IMR-90 (cell line): ENCODE measurements around the gene CEP72. TPM values are rescaled to one million over a fixed set of nuclear protein-coding genes. Genes with fewer than 3 reads are reported as not detected.
"Not testable (repeated sequence)": the region's sequence is repeated elsewhere in the genome, so short reads cannot be mapped to it uniquely, and the experiment has no call there.

ENCODE experiments used
- ATAC-seq: fragments of 200-7000 bp; cut with Tn5 transposase; 2 replicates; pipeline ENCODE4 v1.9.1; 2020; ENCODE audit warnings: low read depth, mild to moderate bottlenecking, moderate library complexity
- BruUV-seq: library from RNA; stranded (reverse); fragments of 400-500 nt; replicated peaks from 2 replicates; lab custom pipeline; 2021; lab: Mats Ljungman, UMichigan
- CTCF ChIA-PET: fragments of 300-600 bp; formaldehyde crosslinking; extraction: SDS; loops from one replicate; lab custom pipeline; 2021; ENCODE audit warnings: antibody characterized with exemption; lab: Yijun Ruan, JAX
- POLR2A ChIA-PET: fragments of 300-600 bp; sonication (Branson Sonifier 250); formaldehyde crosslinking; loops from one replicate; lab custom pipeline; 2022; ENCODE audit warnings: antibody characterized with exemption; ENCODE audit not compliant: unreplicated experiment; lab: Charles Lee
- DNase-seq: peaks from one replicate; pipeline ENCODE4 v3.0.0; 2013
- H2AFZ ChIP-seq: replicated peaks from 2 replicates; pipeline ENCODE3; 2013; ENCODE audit warnings: low read length, mild to moderate bottlenecking; ENCODE audit not compliant: poor library complexity
- H2AK5ac ChIP-seq: 2 replicates; pipeline ENCODE4 v1.6.1; 2013; ENCODE audit warnings: low read depth, low read length, inconsistent platforms
- H2AK9ac ChIP-seq: replicated peaks from 2 replicates; pipeline ENCODE3; 2013; ENCODE audit warnings: mild to moderate bottlenecking, low read depth, low read length, moderate library complexity; ENCODE audit not compliant: poor library complexity
- H2BK120ac ChIP-seq: 2 replicates; pipeline ENCODE4 v1.6.1; 2013; ENCODE audit warnings: low read depth, low read length, inconsistent platforms
- H2BK15ac ChIP-seq: 3 replicates; pipeline ENCODE4 v1.6.1; 2013; ENCODE audit warnings: low read depth, low read length, inconsistent platforms
- H2BK20ac ChIP-seq: 2 replicates; pipeline ENCODE4 v1.6.1; 2013; ENCODE audit warnings: low read depth, mild to moderate bottlenecking, inconsistent platforms, low read length, moderate library complexity
- H2BK5ac ChIP-seq: 2 replicates; pipeline ENCODE4 v1.6.1; 2013; ENCODE audit warnings: mild to moderate bottlenecking, low read depth, low read length, inconsistent platforms; ENCODE audit not compliant: poor library complexity, severe bottlenecking
- H3K14ac ChIP-seq: replicated peaks from 2 replicates; pipeline ENCODE4 v1.6.1; 2013; ENCODE audit warnings: low read depth, low read length, inconsistent platforms
- H3K18ac ChIP-seq: 2 replicates; pipeline ENCODE4 v1.6.1; 2013; ENCODE audit warnings: low read depth, low read length, control low read depth
- H3K23ac ChIP-seq: 2 replicates; pipeline ENCODE4 v1.6.1; 2013; ENCODE audit warnings: low read depth, low read length, inconsistent platforms
- H3K27ac ChIP-seq: 2 replicates; pipeline ENCODE4 v1.5.1; 2013; ENCODE audit warnings: mild to moderate bottlenecking, control low read depth, low read length; ENCODE audit not compliant: insufficient read depth
- H3K27me3 ChIP-seq: 2 replicates; pipeline ENCODE4 v1.6.1; 2013; ENCODE audit warnings: low read length; ENCODE audit not compliant: control insufficient read depth, insufficient read depth
- H3K36me3 ChIP-seq: 2 replicates; pipeline ENCODE4 v1.6.1; 2013; ENCODE audit warnings: low read length, mixed read lengths; ENCODE audit not compliant: control insufficient read depth, insufficient read depth
- H3K4ac ChIP-seq: 2 replicates; pipeline ENCODE4 v1.6.1; 2013; ENCODE audit warnings: low read depth, low read length, inconsistent platforms
- H3K4me1 ChIP-seq: 2 replicates; pipeline ENCODE4 v1.6.1; 2013; ENCODE audit warnings: low read length, mixed read lengths; ENCODE audit not compliant: control insufficient read depth, insufficient read depth
- H3K4me2 ChIP-seq: 2 replicates; pipeline ENCODE4 v1.6.1; 2013; ENCODE audit warnings: low read depth, mild to moderate bottlenecking, control low read depth, low read length, moderate library complexity
- H3K4me3 ChIP-seq: 2 replicates; pipeline ENCODE4 v1.5.1; 2013; ENCODE audit warnings: low read depth, mild to moderate bottlenecking, control low read depth, low read length, moderate library complexity; ENCODE audit not compliant: insufficient read depth
- H3K56ac ChIP-seq: 2 replicates; pipeline ENCODE4 v1.6.1; 2013; ENCODE audit warnings: low read length, inconsistent platforms; ENCODE audit not compliant: insufficient read depth; ENCODE audit errors: extremely low read depth
- H3K79me1 ChIP-seq, 2 experiments: 2 replicates each; pipeline ENCODE4 v1.6.1; 2013; ENCODE audit warnings: low read length in 2 of 2, inconsistent platforms in 1 of 2, low read depth in 1 of 2
- H3K9ac ChIP-seq: 2 replicates; pipeline ENCODE4 v1.6.1; 2013; ENCODE audit warnings: low read depth, low read length, control low read depth
- H3K9me1 ChIP-seq: 2 replicates; pipeline ENCODE4 v1.6.1; 2013; ENCODE audit warnings: low read length, inconsistent platforms; ENCODE audit not compliant: insufficient read depth
- H3K9me3 ChIP-seq: 2 replicates; pipeline ENCODE4 v1.6.1; 2013; ENCODE audit warnings: low read length; ENCODE audit not compliant: control insufficient read depth, insufficient read depth
- H4K20me1 ChIP-seq: 2 replicates; pipeline ENCODE4 v1.6.1; 2013; ENCODE audit warnings: low read length, inconsistent platforms; ENCODE audit not compliant: insufficient read depth
- H4K5ac ChIP-seq: 2 replicates; pipeline ENCODE4 v1.6.1; 2013; ENCODE audit warnings: mild to moderate bottlenecking, low read depth, low read length, control low read depth
- H4K8ac ChIP-seq, 2 experiments: 2 replicates each; pipeline ENCODE4 v1.6.1; 2013; ENCODE audit warnings: low read depth in 2 of 2, low read length in 2 of 2, control low read depth in 1 of 2, inconsistent platforms in 1 of 2
- H4K91ac ChIP-seq: 2 replicates; pipeline ENCODE4 v1.6.1; 2013; ENCODE audit warnings: low read depth, low read length, inconsistent platforms; ENCODE audit not compliant: insufficient read depth
- CHD1 ChIP-seq: IDR thresholded peaks from 2 replicates; pipeline ENCODE4 v1.6.1; 2012; ENCODE audit warnings: low read depth, low read length, improper control_type of control experiment
- RCOR1 ChIP-seq: IDR thresholded peaks from 2 replicates; pipeline ENCODE4 v1.6.1; 2012; ENCODE audit warnings: mild to moderate bottlenecking, low read length, improper control_type of control experiment; ENCODE audit not compliant: insufficient replicate concordance
- SMC3 ChIP-seq: fragments of 150-350 bp; IDR thresholded peaks from 2 replicates; pipeline ENCODE4 v1.6.1; 2016; ENCODE audit warnings: low read depth, mild to moderate bottlenecking, antibody characterized with exemption, low read length, moderate library complexity
- WGBS, 2 experiments: methylation state at CpG; one replicate each; pipeline versions ENCODE4 v1.1.5 to v1.1.7; 2013; ENCODE audit warnings: missing lambda C conversion rate in 2 of 2; ENCODE audit not compliant: insufficient read length in 1 of 2; ENCODE audit errors: extremely low coverage in 2 of 2; 5-methylcytosine and 5-hydroxymethylcytosine counted together
- dilution Hi-C: fragments of 300-500 bp; cut with HindIII; formaldehyde crosslinking; loops from one replicate; pipeline ENCODE4 v1.14.3; 2018; ENCODE audit warnings: low sequenced_read_pairs; ENCODE audit not compliant: unreplicated experiment
- in situ Hi-C: fragments of 300-500 bp; cut with MboI; formaldehyde crosslinking; loops from 3 replicates; pipeline ENCODE4 v1.14.3; 2019; ENCODE audit warnings: low sequenced_read_pairs, inconsistent platforms, mixed read lengths
- intact Hi-C: fragments of 100-400 bp; cut with micrococcal nuclease; formaldehyde crosslinking; loops from 2 replicates; pipeline ENCODE4 v1.10.0; 2022
- polyA plus RNA-seq, 3 experiments: library from polyadenylated mRNA; depleted of rRNA; stranded (reverse); fragments of >200 nt; gene quantifications; 2 replicates each; pipeline ENCODE4 v1.2.3, GENCODE V29; 2012; ENCODE audit warnings: low replicate concordance in 1 of 3
- total RNA-seq: library from RNA; depleted of rRNA; stranded (reverse); fragments of >200 nt; gene quantifications from 2 replicates; pipeline ENCODE4 v1.2.3, GENCODE V29; 2012

CEP72 gene
- total and polyA plus RNA-seq, 2 of the 4 experiments (the other 2 are of a cell fraction) = 2.9 to 4.3 TPM

GRCh38 chr5:685262-686171, 73.4 kb downstream of the CEP72 start:
- ATAC-seq = no peak
- H3K79me1 ChIP-seq = no peaks in the 10 kb centered on the region
- H3K4me1 ChIP-seq = no peaks in the 10 kb centered on the region
- ChIA-PET POLR2A (no interaction called here), CTCF (no interaction called here)
- H3K9me3 ChIP-seq = no peaks in the 10 kb centered on the region
- WGBS, 2 experiments = no CpG with 5 or more reads among the region's 24 CpGs
- H3K27me3 ChIP-seq = peaks cover 6% of the 10 kb centered on the region; the same call in 1 of the 2 replicates
- dilution Hi-C loops (no loop called here), intact Hi-C loops (no loop called here), in situ Hi-C loops (loop anchor here (10.0 kb wide), 1 partner anchor 89 kb away; no protein-coding TSS in a partner anchor)
- no peak overlapping the region for H3K9ac ChIP-seq
- H3K23ac ChIP-seq = no peak overlapping the region
- no peak overlapping the region for H3K18ac ChIP-seq
- H3K4ac ChIP-seq = no peak overlapping the region
- H4K20me1 ChIP-seq = no peaks in the 10 kb centered on the region
- no peak overlapping the region for H3K4me3 ChIP-seq
- H3K27ac ChIP-seq = no peak overlapping the region
- no peak overlapping the region for H2BK5ac ChIP-seq
- BruUV-seq = no TSS peak
- no peaks in the 10 kb centered on the region for H3K9me1 ChIP-seq
- H2BK15ac ChIP-seq = no peak overlapping the region
- H3K4me2 ChIP-seq = no peak overlapping the region
- H4K91ac ChIP-seq = no peak overlapping the region
- H2BK120ac ChIP-seq = no peak overlapping the region
- DNase-seq = no peak
- H4K8ac ChIP-seq = no peak overlapping the region
- no peak overlapping the region for H3K14ac ChIP-seq
- H2AK5ac ChIP-seq = no peak overlapping the region
- no peak overlapping the region for H3K56ac ChIP-seq
- no peak overlapping the region for H2AK9ac ChIP-seq
- no peak overlapping the region for H2AFZ ChIP-seq
- H3K36me3 ChIP-seq = no peaks in the 10 kb centered on the region
- H2BK20ac ChIP-seq = no peak overlapping the region
- TF ChIP-seq CHD1 (no peak), SMC3 (no peak), RCOR1 (no peak)
- no peak overlapping the region for H4K5ac ChIP-seq

DNA sequence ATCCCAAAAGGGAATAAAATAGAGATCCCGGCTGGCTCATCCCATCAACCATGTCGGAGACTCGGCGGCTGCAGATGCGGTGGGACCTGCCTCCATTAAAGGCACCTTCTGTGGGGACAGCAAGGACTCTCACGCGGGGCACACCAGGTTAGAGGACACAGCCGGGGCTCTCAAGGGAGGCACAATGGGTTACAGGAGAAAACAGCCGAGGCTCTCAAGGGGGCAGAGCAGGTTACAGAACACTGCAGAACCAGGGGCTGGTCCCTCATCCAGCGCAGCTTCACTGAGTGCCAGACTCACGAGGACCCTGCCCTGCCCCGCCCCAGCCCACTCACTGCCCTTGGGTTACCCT, 74.0 kb downstream of the CEP72 start:
- H3K18ac ChIP-seq, H2BK15ac ChIP-seq, H3K56ac ChIP-seq, H3K4ac ChIP-seq, dilution Hi-C loops, ATAC-seq, BruUV-seq, H3K14ac ChIP-seq, H3K4me3 ChIP-seq, H4K91ac ChIP-seq, H3K9ac ChIP-seq, H4K5ac ChIP-seq, H3K9me1 ChIP-seq, H3K9me3 ChIP-seq, H3K36me3 ChIP-seq, H2BK20ac ChIP-seq, H2BK5ac ChIP-seq, intact Hi-C loops, POLR2A ChIA-PET, H2AK5ac ChIP-seq, H3K23ac ChIP-seq, H3K4me1 ChIP-seq, H3K4me2 ChIP-seq, H2AFZ ChIP-seq, H3K27me3 ChIP-seq, H3K27ac ChIP-seq, DNase-seq, H2BK120ac ChIP-seq, H4K8ac ChIP-seq, CTCF ChIA-PET, H2AK9ac ChIP-seq, H3K79me1 ChIP-seq, H4K20me1 ChIP-seq: not testable (repeated sequence)
- 93% methylated on average over 3 of the region's 12 CpGs; no CpG with 5 or more reads in 1 of the 2 experiments for WGBS, 2 experiments
- in situ Hi-C loops = loop anchor here (10.0 kb wide), 1 partner anchor 89 kb away; no protein-coding TSS in a partner anchor
